Left lung (tissue), 10 donors: Measurements from ENCODE around the gene KDSR. TPM values are rescaled to one million over a fixed set of nuclear protein-coding genes. Genes with fewer than 3 reads are reported as not detected.

Experiments used
- ATAC-seq: fragments of 200-7000 bp; cut with Tn5 transposase; one replicate; pipeline ENCODE4 v1.9.1; 2020; ENCODE audit warnings: moderate library complexity
- DNase-seq, 4 donors: peaks; one replicate each; pipeline ENCODE4 v3.0.0-alpha.2; 2013 to 2020
- H3K27ac ChIP-seq, 2 donors: fragments of 200-600 bp; sonication (generic) in 1 of 2; one replicate each; pipeline versions ENCODE4 v1.5.0 to v1.8.0; 2020 to 2021
- H3K27me3 ChIP-seq, 2 donors: fragments of 200-600 bp; sonication (generic) in 1 of 2; one replicate each; pipeline versions ENCODE4 v1.5.0 to v1.8.0; 2020 to 2021
- H3K36me3 ChIP-seq, 2 donors: fragments of 200-600 bp; sonication (generic) in 1 of 2; one replicate each; pipeline versions ENCODE4 v1.5.0 to v1.8.0; 2020 to 2021
- H3K4me1 ChIP-seq, 2 donors: fragments of 200-600 bp; one replicate each; pipeline ENCODE4 v1.8.0; 2021
- H3K4me3 ChIP-seq, 2 donors: fragments of 200-600 bp; sonication (generic) in 1 of 2; one replicate each; pipeline versions ENCODE4 v1.5.0 to v1.8.0; 2020 to 2021; ENCODE audit warnings: mild to moderate bottlenecking in 1 of 2
- H3K9me3 ChIP-seq, 2 donors: fragments of 200-600 bp; sonication (generic) in 1 of 2; one replicate each; pipeline versions ENCODE4 v1.5.0 to v1.8.0; 2020 to 2021
- intact Hi-C, 2 donors: fragments of 100-400 bp; cut with DNase I; formaldehyde crosslinking; loops; one replicate each; pipeline versions ENCODE4 v1.11.2 to v1.14.2; 2022
- polyA plus RNA-seq, 6 donors: library from polyadenylated mRNA; unstranded; fragments of 120-200 nt; gene quantifications; one replicate each; pipeline ENCODE4 v1.2.1, GENCODE V29; 2013; ENCODE audit not compliant: insufficient read length in 6 of 6
- total RNA-seq, 2 donors: library from RNA; stranded (reverse); fragmentation: NEBNext Ultra II Directional; extraction: Animal tissue kit (Norgen Biotek cat#: 25700); gene quantifications; one replicate each; pipeline ENCODE4 v1.2.1, GENCODE V29; 2021
- TF ChIP-seq, protein P1 (sequence below), 2 donors: fragments of 200-600 bp; sonication (generic) in 1 of 2; IDR thresholded peaks; one replicate each; pipeline versions ENCODE4 v1.5.0 to v1.8.0; 2021; ENCODE audit warnings: antibody characterized with exemption in 2 of 2
- donor health status: DM: no; HTN: yes; CAD: no.
- donor health status: DM: no; HTN: no; CAD: no.

Gene KDSR
- total and polyA plus RNA-seq, 8 donors = 41.1 to 70.2 (median 42.4) TPM

DNA sequence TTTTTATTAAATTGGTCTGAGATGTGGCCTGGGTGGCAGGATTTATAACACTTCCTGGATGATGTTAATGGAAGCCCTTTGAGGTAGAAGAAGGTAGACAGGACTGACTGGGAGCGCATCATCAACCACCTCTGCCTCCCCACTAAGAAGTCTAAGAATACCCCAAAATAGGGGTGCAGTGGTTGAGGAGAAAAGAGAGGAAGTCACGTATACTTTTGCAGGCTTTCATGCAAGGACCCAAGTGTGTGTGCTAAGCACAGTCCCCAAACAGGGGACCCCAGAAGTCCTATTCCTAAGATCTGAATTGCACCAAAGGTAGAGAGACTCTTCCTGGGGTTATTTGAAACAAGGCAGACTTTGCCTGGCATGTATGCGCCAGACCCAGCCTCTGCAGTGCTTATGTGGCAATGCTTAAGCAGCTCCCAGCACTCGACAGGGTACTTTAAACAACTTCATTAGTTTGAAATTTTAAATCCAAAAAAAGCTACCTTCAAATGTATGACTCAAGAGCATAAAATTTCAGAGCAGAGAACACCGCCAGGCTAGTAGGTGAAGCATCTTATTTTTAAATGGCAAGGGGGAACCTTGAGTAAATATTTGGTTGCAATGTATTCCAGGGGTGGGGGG is 82.7 kb downstream of the KDSR start:
- peaks cover 0 to 8% of the 10 kb centered on the region in 2 donors for H3K4me1 ChIP-seq
- H3K27me3 ChIP-seq = no peaks in the 10 kb centered on the region
- no peaks in the 10 kb centered on the region for H3K36me3 ChIP-seq
- H3K27ac ChIP-seq = no peak overlapping the region
- TF ChIP-seq, protein P1, sequence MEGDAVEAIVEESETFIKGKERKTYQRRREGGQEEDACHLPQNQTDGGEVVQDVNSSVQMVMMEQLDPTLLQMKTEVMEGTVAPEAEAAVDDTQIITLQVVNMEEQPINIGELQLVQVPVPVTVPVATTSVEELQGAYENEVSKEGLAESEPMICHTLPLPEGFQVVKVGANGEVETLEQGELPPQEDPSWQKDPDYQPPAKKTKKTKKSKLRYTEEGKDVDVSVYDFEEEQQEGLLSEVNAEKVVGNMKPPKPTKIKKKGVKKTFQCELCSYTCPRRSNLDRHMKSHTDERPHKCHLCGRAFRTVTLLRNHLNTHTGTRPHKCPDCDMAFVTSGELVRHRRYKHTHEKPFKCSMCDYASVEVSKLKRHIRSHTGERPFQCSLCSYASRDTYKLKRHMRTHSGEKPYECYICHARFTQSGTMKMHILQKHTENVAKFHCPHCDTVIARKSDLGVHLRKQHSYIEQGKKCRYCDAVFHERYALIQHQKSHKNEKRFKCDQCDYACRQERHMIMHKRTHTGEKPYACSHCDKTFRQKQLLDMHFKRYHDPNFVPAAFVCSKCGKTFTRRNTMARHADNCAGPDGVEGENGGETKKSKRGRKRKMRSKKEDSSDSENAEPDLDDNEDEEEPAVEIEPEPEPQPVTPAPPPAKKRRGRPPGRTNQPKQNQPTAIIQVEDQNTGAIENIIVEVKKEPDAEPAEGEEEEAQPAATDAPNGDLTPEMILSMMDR (IDR thresholded peaks at IDR 0.05) = no peak
- H3K9me3 ChIP-seq = no peaks in the 10 kb centered on the region
- H3K4me3 ChIP-seq = no peak overlapping the region
- intact Hi-C loops = no loop called here
- ATAC-seq (peak; percentile 88), DNase-seq (no peak)

DNA sequence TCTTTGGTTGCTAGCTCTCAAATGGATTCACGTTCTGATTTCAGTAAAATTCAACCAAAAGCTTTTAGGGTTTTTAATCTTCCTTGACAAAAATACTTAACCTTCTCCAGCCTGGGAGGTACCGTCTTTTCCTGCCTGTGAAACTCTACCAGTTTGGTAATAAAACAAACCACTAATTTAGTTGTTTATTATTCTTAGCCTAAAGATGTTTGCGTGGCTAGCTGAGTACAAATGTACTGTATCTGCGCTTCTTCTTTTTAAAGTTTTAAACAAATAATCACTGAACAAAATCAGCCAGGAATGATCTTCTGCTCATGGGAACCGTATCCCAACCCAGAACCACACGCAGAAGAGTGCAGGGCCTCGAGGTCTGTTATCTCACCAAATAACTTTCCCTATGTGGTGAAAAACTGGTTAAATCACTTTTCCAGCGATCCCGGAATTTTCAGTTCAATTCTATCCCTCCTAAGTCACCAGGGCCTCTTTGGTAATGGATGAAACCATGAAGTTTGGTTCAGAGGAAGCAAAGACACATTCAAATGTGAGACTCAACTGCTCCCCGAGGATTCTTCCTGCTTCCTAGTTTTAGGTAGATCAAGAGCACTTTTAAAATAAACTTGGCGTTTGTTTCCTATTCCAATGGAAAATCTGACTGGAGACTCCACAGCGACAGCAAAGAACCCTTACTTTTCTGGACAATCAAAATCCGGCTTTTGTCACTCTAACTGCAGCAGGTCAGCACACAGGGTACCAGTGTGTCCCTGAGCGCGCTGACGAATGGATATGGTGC is 83.5 kb downstream of the KDSR start:
- Histone ChIP-seq H3K36me3 (no peaks in the 10 kb centered on the region), H3K4me3 (no peak overlapping the region), H3K4me1 (peaks cover 0 to 8% of the 10 kb centered on the region in 2 donors), H3K27ac (no peak overlapping the region), H3K27me3 (no peaks in the 10 kb centered on the region), H3K9me3 (no peaks in the 10 kb centered on the region)
- DNase-seq = no peak
- ATAC-seq = no peak
- TF ChIP-seq, protein P1 (IDR thresholded peaks at IDR 0.05) = no peak
- intact Hi-C loops = no loop called here

DNA sequence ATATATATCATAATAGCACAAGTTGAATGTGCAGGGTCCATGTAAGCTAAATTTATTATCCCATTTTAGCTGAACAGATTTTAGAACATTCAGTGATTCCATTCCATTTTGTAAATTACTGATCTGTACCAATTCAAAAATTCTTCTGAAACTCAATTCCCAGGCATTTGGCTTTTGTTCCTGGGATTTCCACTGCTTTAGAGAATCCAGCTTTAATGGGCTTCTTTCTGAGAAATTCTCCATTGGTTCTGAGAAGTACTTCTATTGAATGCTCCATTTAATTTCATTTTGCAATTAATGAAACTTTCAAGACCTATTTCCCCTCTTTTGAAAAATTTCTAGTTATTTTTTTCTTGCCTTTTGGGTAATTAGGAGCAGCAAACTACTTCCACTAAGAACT is 84.2 kb downstream of the KDSR start:
- Histone ChIP-seq H3K27ac (no peak overlapping the region), H3K36me3 (no peaks in the 10 kb centered on the region), H3K27me3 (no peaks in the 10 kb centered on the region), H3K4me1 (peaks cover 0 to 4% of the 10 kb centered on the region in 2 donors), H3K4me3 (no peak overlapping the region), H3K9me3 (no peaks in the 10 kb centered on the region)
- intact Hi-C loops = no loop called here
- DNase-seq (no peak), ATAC-seq (no peak)
- TF ChIP-seq, protein P1 (IDR thresholded peaks at IDR 0.05) = no peak

Other genes with a start within 250 kb of the KDSR start
- gene BCL2, start 47.4 kb downstream of the KDSR start, total RNA-seq = 1 to 10 TPM; 6.3 to 8.7 TPM
- gene BCL2, start 47.4 kb downstream of the KDSR start, polyA plus RNA-seq = 10 to 100 TPM in 5 of 6 donors, 1 to 10 TPM in 1; 9.9 to 11.3 (median 11.0) TPM
- gene VPS4B, start 55.3 kb upstream of the KDSR start, total RNA-seq = 10 to 100 TPM; 57.0 to 71.4 TPM
- gene VPS4B, start 55.3 kb upstream of the KDSR start, polyA plus RNA-seq = 10 to 100 TPM; 48.2 to 55.9 (median 53.1) TPM
- gene SERPINB5, start 109.8 kb upstream of the KDSR start, total RNA-seq = under 1 TPM in 1 of 2 donors, not detected in 1; 0.34 TPM
- not detected for gene SERPINB5, start 109.8 kb upstream of the KDSR start, polyA plus RNA-seq
- gene SERPINB12, start 175.2 kb upstream of the KDSR start, total RNA-seq = not detected
- not detected for gene SERPINB12, start 175.2 kb upstream of the KDSR start, polyA plus RNA-seq
- gene SERPINB13, start 220.1 kb upstream of the KDSR start, total RNA-seq = not detected
- not detected for gene SERPINB13, start 220.1 kb upstream of the KDSR start, polyA plus RNA-seq